ENCODE measurements around the gene ELAVL1. TPM values are rescaled to one million over a fixed set of nuclear protein-coding genes. Genes with fewer than 3 reads are reported as not detected.

ELAVL1 gene
- total RNA-seq, 2 experiments from 2014 or later = 65.4 to 168 TPM

- H3K9me3 ChIP-seq (ENCODE audit: low read length) = no peaks in the 10 kb centered on the region
- no peaks in the 10 kb centered on the region for H3K79me2 ChIP-seq (ENCODE audit: insufficient read depth, low read depth, low read length)
- DNase-seq (ENCODE audit: low spot score) = no peak
- no peak overlapping the region for H3K27ac ChIP-seq (ENCODE audit: low read depth, low read length, poor library complexity, severe bottlenecking)
- no peak overlapping the region for H3K4me2 ChIP-seq (ENCODE audit: low read length)
- peaks cover 4% of the 10 kb centered on the region; the same call in 1 of the 2 replicates for H4K20me1 ChIP-seq (ENCODE audit: insufficient read depth, low read length)
- TF ChIP-seq EZH2phosphoT487 (IDR thresholded peaks at IDR 0.05; ENCODE audit: borderline replicate concordance, low read depth, low read length) (no peak), CTCF (conservative IDR thresholded peaks at IDR 0.05; ENCODE audit: low read length) (no peak)
- no peaks in the 10 kb centered on the region for H3K9me2 ChIP-seq (ENCODE audit: insufficient read depth, low read length)
- no TSS peak for BruUV-seq (replicated peaks)
- ChIA-PET POLR2A (no interaction called here), CTCF (ENCODE audit: unreplicated experiment) (no interaction called here)
- H3K36me3 ChIP-seq (ENCODE audit: insufficient read depth, low read length) = peaks cover 88% of the 10 kb centered on the region
- intact Hi-C loops (cut with micrococcal nuclease; ENCODE audit: unreplicated experiment) = no loop called here
- no peak overlapping the region for H2AFZ ChIP-seq (ENCODE audit: low read length)
- H3K4me1 ChIP-seq (ENCODE audit: insufficient read depth, low read length, poor library complexity, severe bottlenecking) = no peaks in the 10 kb centered on the region
- H3K4me3 ChIP-seq (ENCODE audit: low read depth, low read length, poor library complexity, severe bottlenecking) = no peak overlapping the region
Observed at GRCh38 chr19:7980635-7981121, 24.8 kb downstream of the ELAVL1 start.

GRCh38 chr19:7980168-7980567, 25.3 kb downstream of the ELAVL1 start:
- no TSS peak for BruUV-seq (replicated peaks)
- POLR2A ChIA-PET = no interaction called here
- Histone ChIP-seq H3K27ac (ENCODE audit: low read depth, low read length, poor library complexity, severe bottlenecking) (no peak overlapping the region), H3K36me3 (ENCODE audit: insufficient read depth, low read length) (peaks cover 89% of the 10 kb centered on the region), H2AFZ (ENCODE audit: low read length) (no peak overlapping the region), H3K9me2 (ENCODE audit: insufficient read depth, low read length) (no peaks in the 10 kb centered on the region), H3K4me1 (ENCODE audit: insufficient read depth, low read length, poor library complexity, severe bottlenecking) (no peaks in the 10 kb centered on the region), H3K4me3 (ENCODE audit: low read depth, low read length, poor library complexity, severe bottlenecking) (no peak overlapping the region), H3K4me2 (ENCODE audit: low read length) (no peak overlapping the region), H4K20me1 (ENCODE audit: insufficient read depth, low read length) (peaks cover 4% of the 10 kb centered on the region; the same call in 1 of the 2 replicates), H3K79me2 (ENCODE audit: insufficient read depth, low read depth, low read length) (no peaks in the 10 kb centered on the region), H3K9me3 (ENCODE audit: low read length) (no peaks in the 10 kb centered on the region)
- DNase-seq (ENCODE audit: low spot score) = no peak
- intact Hi-C loops (cut with micrococcal nuclease; ENCODE audit: unreplicated experiment) = no loop called here
- CTCF ChIA-PET (ENCODE audit: unreplicated experiment) = no interaction called here
- TF ChIP-seq CTCF (conservative IDR thresholded peaks at IDR 0.05; ENCODE audit: low read length) = no peak
- no peak for TF ChIP-seq EZH2phosphoT487 (IDR thresholded peaks at IDR 0.05; ENCODE audit: borderline replicate concordance, low read depth, low read length)

DNA sequence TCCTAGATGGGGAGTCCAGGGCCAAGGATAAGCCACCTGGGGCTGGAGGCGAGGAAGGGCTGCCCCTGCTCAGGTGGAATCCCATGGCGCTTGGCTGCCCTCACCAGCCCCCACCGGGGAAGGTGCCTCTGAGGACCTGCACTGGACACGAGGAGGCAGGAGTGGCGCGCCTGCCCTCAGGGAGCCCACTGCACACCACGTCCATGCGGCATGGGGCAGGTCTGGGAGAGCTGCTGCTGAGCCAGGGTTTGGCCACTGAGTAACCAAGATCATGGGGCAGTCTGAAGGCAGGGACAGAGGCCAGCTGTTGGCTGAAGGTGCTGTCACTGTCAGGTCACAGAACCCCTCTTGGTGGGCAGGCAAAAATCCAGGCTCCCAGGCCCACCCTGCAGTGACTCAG, 25.9 kb downstream of the ELAVL1 start:
- Histone ChIP-seq H3K36me3 (ENCODE audit: insufficient read depth, low read length) (peaks cover 91% of the 10 kb centered on the region), H3K9me3 (ENCODE audit: low read length) (no peaks in the 10 kb centered on the region), H4K20me1 (ENCODE audit: insufficient read depth, low read length) (peaks cover 4% of the 10 kb centered on the region; the same call in 1 of the 2 replicates), H3K4me2 (ENCODE audit: low read length) (no peak overlapping the region), H3K79me2 (ENCODE audit: insufficient read depth, low read depth, low read length) (no peaks in the 10 kb centered on the region), H3K4me1 (ENCODE audit: insufficient read depth, low read length, poor library complexity, severe bottlenecking) (no peaks in the 10 kb centered on the region), H3K27ac (ENCODE audit: low read depth, low read length, poor library complexity, severe bottlenecking) (no peak overlapping the region), H3K9me2 (ENCODE audit: insufficient read depth, low read length) (no peaks in the 10 kb centered on the region), H3K4me3 (ENCODE audit: low read depth, low read length, poor library complexity, severe bottlenecking) (no peak overlapping the region), H2AFZ (ENCODE audit: low read length) (no peak overlapping the region)
- POLR2A ChIA-PET = no interaction called here
- DNase-seq (ENCODE audit: low spot score) = no peak
- no peak for TF ChIP-seq CTCF (conservative IDR thresholded peaks at IDR 0.05; ENCODE audit: low read length)
- TF ChIP-seq EZH2phosphoT487 (IDR thresholded peaks at IDR 0.05; ENCODE audit: borderline replicate concordance, low read depth, low read length) = no peak
- BruUV-seq (replicated peaks) = no TSS peak
- CTCF ChIA-PET (ENCODE audit: unreplicated experiment) = no interaction called here
- intact Hi-C loops (cut with micrococcal nuclease; ENCODE audit: unreplicated experiment) = no loop called here
